Measurements from ENCODE around the gene OR9G4. TPM values are rescaled to one million over a fixed set of nuclear protein-coding genes. Genes with fewer than 3 reads are reported as not detected.

Gene OR9G4
- polyA plus RNA-seq, result not detected in 2 replicates

GRCh38 chr11:56748597-56748996, at the start of gene OR9G4:
OR9G4 (minus strand) TSS chr11:56748697; CDS start chr11:56743766, 4,931 bp downstream.

GRCh38 chr11:56698795-56699194, 49.7 kb downstream of the OR9G4 start, which contains the start of gene OR9G1:
OR9G1 (plus strand) TSS chr11:56699095; CDS start chr11:56700388, 1,293 bp downstream.

Other genes with a start within 250 kb of the OR9G4 start
- not detected in 2 replicates for gene OR5M11, start 205.4 kb downstream of the OR9G4 start, polyA plus RNA-seq
- not detected in 2 replicates for gene OR5M10, start 171.0 kb downstream of the OR9G4 start, polyA plus RNA-seq
- not detected in 2 replicates for gene OR5M1, start 133.8 kb downstream of the OR9G4 start, polyA plus RNA-seq
- not detected in 2 replicates for gene OR5AP2, start 106.3 kb downstream of the OR9G4 start, polyA plus RNA-seq
- gene OR5AR1, start 85.0 kb downstream of the OR9G4 start, polyA plus RNA-seq, result not detected in 2 replicates
- not detected in 2 replicates for gene OR9G1, start 49.6 kb downstream of the OR9G4 start, polyA plus RNA-seq
- not detected in 2 replicates for gene OR5AK2, start 240.2 kb upstream of the OR9G4 start, polyA plus RNA-seq

Data from Purkinje cell (primary cell).